Natural killer cell treated with Interleukin-12 subunit alpha and Interleukin-12 subunit beta and Interleukin-15 and Interleukin-18, amount 100 ng/mL, for 72 hours (primary cell): Measurements from ENCODE around the gene PNMA6A. TPM values are rescaled to one million over a fixed set of nuclear protein-coding genes. Genes with fewer than 3 reads are reported as not detected.
"Not testable (repeated sequence)": the region's sequence is repeated elsewhere in the genome, so short reads cannot be mapped to it uniquely, and the experiment has no call there.

ENCODE experiments used
- ATAC-seq, 2 donors: fragments of 150-1000 bp; cut with Tn5 transposase in 1 of 2; sonication (Bioruptor Pico), chemical (Tn5 transposase) in 1 of 2; 2 replicates each; pipeline ENCODE4 v1.10.0; 2021
- DNase-seq: peaks from one replicate; pipeline ENCODE4 v3.0.0; 2022; ENCODE audit warnings: low spot score
- H3K27ac Mint-ChIP-seq, 2 donors: 1 replicate in 1 of 2; 2 replicates in 1 of 2; pipeline ENCODE4 v1.8.0; 2022; ENCODE audit warnings: mixed read lengths in 2 of 2, mild to moderate bottlenecking in 1 of 2, moderate library complexity in 1 of 2
- H3K27me3 Mint-ChIP-seq, 2 donors: 1 replicate in 1 of 2; 2 replicates in 1 of 2; pipeline ENCODE4 v1.8.0; 2022; ENCODE audit warnings: mixed read lengths in 2 of 2
- H3K36me3 Mint-ChIP-seq: one replicate; pipeline ENCODE4 v1.8.0; 2022; ENCODE audit warnings: mixed read lengths
- H3K4me1 Mint-ChIP-seq, 2 donors: 1 replicate in 1 of 2; 2 replicates in 1 of 2; pipeline ENCODE4 v1.8.0; 2022; ENCODE audit warnings: low read depth in 2 of 2, mixed read lengths in 2 of 2, mild to moderate bottlenecking in 1 of 2
- H3K4me3 Mint-ChIP-seq: one replicate; pipeline ENCODE4 v1.8.0; 2022; ENCODE audit warnings: mixed read lengths
- H3K9me3 Mint-ChIP-seq: 2 replicates; pipeline ENCODE4 v1.8.0; 2022; ENCODE audit warnings: mixed read lengths
- total RNA-seq, 2 donors: library from RNA; stranded (reverse); gene quantifications; one replicate each; pipeline ENCODE4 v1.2.3, GENCODE V29; 2022

The PNMA6A gene
- total RNA-seq = under 1 TPM in 1 of 2 donors, not detected in 1; 0.20 TPM

DNA sequence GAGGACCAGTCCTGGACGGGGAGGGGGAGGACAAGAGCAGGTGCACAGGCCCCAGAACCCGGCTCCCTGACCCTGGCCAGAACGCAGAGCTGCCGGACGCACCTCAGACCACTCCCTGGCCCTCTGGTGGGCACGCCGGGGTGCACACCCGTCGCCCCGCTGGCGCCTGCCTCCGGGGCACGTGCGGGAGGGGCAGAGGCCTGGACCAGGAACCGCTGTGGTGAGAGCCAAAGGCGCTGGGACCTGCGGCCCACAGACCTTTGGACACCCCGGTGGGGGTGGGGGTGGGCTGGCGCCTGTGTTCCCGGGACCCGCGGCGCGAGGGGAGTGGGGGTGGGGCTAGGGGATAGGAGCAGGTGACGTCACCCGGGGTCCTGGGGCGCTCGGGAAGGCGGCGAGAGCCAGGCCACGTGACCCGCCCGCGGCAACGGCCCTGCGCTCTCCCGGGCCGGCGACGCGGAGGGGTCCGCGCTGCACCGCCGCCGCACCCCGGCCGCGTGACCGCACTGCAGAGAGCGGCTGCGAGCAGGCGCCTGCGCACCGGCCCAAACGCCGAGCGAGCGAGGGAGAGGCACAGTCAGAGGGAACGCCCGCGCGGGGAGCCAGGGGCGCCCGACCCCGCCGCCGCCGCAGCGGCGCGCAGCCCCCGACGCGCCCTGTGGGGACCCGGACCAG lies at the start of gene PNMA6A:
Gene PNMA6A, plus strand, starts transcription at position 546 of the 675 bp plus-strand sequence. CDS start 609 bp downstream, outside the sequence.
- H3K4me1 Mint-ChIP-seq, H3K36me3 Mint-ChIP-seq, H3K27me3 Mint-ChIP-seq, H3K27ac Mint-ChIP-seq, H3K9me3 Mint-ChIP-seq, DNase-seq, H3K4me3 Mint-ChIP-seq: not testable (repeated sequence)
- peak; percentile 44 to 67 for ATAC-seq

DNA sequence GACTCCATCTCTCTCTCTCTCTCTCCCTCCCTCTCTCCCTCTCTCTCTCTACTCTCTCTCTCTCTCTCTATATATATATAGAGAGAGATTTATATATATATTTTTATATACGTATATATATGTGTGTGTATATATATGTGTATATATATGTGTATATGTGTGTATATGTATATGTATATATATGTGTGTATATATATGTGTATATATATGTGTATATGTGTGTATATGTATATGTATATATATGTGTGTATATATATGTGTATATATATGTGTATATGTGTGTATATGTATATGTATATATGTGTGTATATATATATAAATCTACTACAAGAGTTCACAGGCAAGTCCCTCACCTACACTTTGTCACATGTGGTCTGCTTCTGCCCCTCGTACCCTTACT lies 45.8 kb upstream of the PNMA6A start:
- H3K27ac Mint-ChIP-seq = not testable (repeated sequence)
- peaks cover 0 to 15% of the 10 kb centered on the region in 2 donors for H3K27me3 Mint-ChIP-seq

DNA sequence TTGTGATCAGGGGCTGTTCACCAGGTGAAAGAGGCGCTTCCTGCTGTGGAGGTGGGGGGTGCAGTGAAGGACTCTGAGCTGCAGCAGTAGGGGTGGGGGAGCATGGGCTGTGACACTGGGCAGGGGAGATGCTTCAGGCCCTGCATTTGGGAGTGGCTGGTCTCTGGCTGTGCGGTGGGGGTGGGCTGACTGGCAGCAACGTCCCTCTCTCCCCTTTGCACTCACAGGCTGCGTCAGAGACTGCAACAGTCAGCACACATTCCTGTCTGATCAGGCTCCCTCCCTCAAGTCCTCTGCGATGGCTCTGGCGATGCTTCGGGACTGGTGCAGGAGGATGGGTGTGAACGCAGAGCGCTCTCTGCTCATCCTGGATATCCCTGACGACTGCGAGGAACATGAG lies 43.8 kb upstream of the PNMA6A start:
- not testable (repeated sequence) for ATAC-seq, H3K36me3 Mint-ChIP-seq, DNase-seq, H3K9me3 Mint-ChIP-seq, H3K27ac Mint-ChIP-seq, H3K4me1 Mint-ChIP-seq, H3K4me3 Mint-ChIP-seq
- peaks cover 0 to 13% of the 10 kb centered on the region in 2 donors for H3K27me3 Mint-ChIP-seq

More for the DNA sequence above, 45.8 kb upstream of the PNMA6A start:
- ATAC-seq, H3K9me3 Mint-ChIP-seq, DNase-seq, H3K36me3 Mint-ChIP-seq, H3K4me1 Mint-ChIP-seq, H3K4me3 Mint-ChIP-seq: not testable (repeated sequence)

DNA sequence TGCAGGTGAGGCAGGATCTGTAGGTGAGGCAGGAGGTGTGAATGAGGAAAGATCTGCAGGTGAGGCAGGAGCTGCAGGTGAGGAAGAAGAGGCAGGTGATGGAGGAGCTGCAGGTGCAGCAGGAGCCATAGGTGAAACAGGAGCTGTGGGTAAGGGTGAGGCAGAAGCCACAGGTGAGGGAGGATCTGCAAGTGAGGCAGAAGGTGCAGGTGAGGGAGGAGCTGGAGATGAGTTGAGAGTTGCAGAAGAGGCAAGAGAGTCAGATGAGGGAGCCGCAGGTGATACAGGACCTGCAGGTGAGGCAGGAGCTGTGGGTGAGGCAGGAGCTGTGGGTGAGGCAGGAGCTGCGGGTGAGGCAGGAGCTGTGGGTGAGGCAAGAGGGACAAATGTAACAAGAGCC lies 43.1 kb upstream of the PNMA6A start:
- ATAC-seq (no peak), DNase-seq (no peak)
- Mint-ChIP-seq H3K4me1 (peaks cover 0 to 4% of the 10 kb centered on the region in 2 donors), H3K9me3 (no peaks in the 10 kb centered on the region), H3K27ac (no peak overlapping the region), H3K27me3 (peaks cover 0 to 11% of the 10 kb centered on the region in 2 donors), H3K4me3 (no peak overlapping the region), H3K36me3 (no peaks in the 10 kb centered on the region)

DNA sequence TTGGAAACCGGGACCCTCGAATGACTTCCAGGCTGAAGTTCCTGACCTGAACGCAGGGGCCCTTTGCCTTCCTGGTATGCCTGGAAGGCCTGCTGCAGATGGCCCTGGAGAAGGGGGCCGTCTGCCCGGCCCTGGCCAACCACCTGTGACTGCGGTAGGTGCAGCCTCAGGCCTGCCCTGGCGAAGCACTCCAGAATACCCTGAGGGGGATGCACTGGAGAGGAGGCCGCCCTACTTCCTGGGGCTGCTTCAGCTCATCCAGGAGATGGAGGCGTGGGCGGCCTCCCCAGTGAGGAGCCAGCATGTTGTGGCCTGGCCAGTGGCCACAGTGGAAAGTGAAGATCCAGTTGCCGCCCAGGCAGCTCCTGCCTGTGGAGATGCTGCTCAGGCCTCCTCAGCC lies 42.4 kb upstream of the PNMA6A start:
- Mint-ChIP-seq H3K36me3 (no peaks in the 10 kb centered on the region), H3K4me1 (peaks cover 0 to 4% of the 10 kb centered on the region in 2 donors), H3K9me3 (no peaks in the 10 kb centered on the region), H3K4me3 (no peak overlapping the region), H3K27ac (no peak overlapping the region), H3K27me3 (peaks cover 0 to 8% of the 10 kb centered on the region in 2 donors)
- DNase-seq = no peak
- no peak for ATAC-seq

DNA sequence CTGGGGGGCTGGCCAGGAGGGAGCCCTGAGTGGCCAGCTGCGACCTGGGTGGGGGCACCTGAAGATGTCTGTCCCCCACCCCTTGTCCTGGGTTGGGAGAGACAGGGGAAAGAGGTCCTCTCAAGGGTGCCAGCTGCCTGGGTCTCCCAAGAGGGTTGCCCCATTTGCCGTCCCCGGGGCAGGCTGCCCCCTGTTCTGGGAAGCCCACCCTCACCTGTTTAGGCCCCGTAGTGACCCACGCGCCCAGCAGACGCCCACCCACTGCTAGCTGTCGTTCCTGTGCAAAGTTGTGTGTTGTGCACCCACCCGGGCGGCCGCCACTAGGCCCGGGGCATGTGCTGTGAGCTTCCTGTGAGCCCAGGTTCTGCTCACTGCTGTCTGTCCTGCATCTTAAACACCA lies 41.5 kb upstream of the PNMA6A start:
- ATAC-seq = no peak
- no peak overlapping the region for H3K4me3 Mint-ChIP-seq
- no peak overlapping the region for H3K27ac Mint-ChIP-seq
- no peaks in the 10 kb centered on the region for H3K36me3 Mint-ChIP-seq
- H3K9me3 Mint-ChIP-seq = no peaks in the 10 kb centered on the region
- peaks cover 0 to 8% of the 10 kb centered on the region in 2 donors for H3K27me3 Mint-ChIP-seq
- H3K4me1 Mint-ChIP-seq = peaks cover 0 to 4% of the 10 kb centered on the region in 2 donors
- DNase-seq = no peak

DNA sequence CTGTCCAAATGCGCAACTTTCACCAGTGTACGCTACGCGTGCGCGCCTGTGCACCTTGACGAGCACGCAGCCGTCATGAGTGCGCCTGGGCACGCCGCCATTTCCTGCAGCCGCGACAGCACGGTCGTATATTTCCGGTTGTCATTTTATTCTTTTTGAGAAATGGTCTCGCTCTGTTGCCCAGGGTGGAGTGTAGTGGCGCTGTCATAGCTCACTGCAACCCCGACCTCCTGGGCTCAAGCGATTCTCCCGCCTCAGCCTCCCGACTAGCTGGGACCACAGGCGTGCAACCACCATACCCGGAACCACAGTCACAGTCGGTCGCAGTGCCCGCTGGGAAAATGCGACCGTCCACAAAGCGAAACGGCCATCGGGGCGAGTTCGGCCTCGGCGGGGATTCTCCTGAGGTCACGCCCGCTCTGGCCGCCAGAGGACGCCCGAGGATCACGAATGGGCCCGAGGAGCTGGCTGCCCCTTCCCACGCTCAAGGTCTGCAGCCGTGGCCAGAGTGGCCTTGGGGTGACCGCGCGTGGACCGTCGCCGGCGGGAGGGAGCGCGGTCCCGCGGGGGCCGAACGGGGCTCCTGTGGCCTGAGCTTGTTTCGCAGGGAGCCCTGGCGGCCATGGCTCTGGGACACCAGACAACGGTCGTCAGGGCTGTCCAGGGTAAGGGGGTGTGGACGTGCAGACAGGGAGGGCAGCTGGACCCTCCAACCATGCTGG lies 39.7 kb upstream of the PNMA6A start:
- Mint-ChIP-seq H3K4me3 (peak overlapping the region; percentile 78), H3K27me3 (peaks cover 0 to 8% of the 10 kb centered on the region in 2 donors), H3K9me3 (no peaks in the 10 kb centered on the region), H3K27ac (peak overlapping the region; percentile 80 to 90), H3K36me3 (no peaks in the 10 kb centered on the region), H3K4me1 (peaks cover 0 to 4% of the 10 kb centered on the region in 2 donors)
- ATAC-seq (peak; percentile 87 to 89), DNase-seq (peak; percentile 78)

DNA sequence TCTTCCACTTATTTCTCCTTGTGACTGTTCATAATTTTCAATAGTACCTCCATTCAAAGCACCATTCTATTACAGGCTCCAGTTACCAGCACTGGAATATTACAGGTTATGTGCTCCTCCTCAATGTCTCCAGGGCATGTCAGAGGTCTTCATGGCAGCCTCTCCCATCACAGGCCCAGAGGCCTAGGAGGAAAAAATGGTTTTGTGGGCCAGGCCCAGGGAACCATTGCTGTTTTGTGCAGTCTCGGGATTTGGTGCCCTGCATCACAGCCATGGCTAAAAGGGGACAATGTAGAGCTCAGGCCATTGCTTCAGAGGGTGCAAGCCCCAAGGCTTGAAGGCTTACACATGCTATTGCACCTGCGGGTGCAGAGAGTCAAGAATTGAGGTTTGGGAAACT lies 23.2 kb upstream of the PNMA6A start:
- no peak overlapping the region for H3K27ac Mint-ChIP-seq
- DNase-seq (no peak), ATAC-seq (no peak)
- no peaks in the 10 kb centered on the region for H3K9me3 Mint-ChIP-seq
- H3K4me1 Mint-ChIP-seq = no peaks in the 10 kb centered on the region
- H3K36me3 Mint-ChIP-seq = peaks cover 7% of the 10 kb centered on the region
- H3K4me3 Mint-ChIP-seq = no peak overlapping the region
- peaks cover 0 to 8% of the 10 kb centered on the region in 2 donors for H3K27me3 Mint-ChIP-seq

DNA sequence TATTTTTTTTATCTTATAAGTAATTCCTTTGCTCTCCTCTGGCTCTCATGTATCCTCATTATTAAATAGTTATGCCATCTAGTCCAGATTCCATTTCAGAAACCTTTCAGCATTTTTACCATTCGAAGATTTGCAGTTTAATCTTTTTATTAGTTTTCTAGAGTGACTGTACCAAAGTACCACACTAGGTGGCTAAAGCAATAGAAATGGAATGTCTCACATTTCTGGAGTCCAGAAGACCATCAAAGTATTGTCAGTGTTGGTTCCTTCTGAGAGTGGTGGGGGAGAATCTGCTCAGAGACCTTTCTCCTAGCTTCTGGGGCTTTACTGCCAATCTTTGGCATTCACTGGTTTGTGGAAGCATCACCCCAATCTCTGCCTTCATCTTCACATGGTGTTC lies 19.7 kb upstream of the PNMA6A start:
- Mint-ChIP-seq H3K36me3 (peaks cover 7% of the 10 kb centered on the region), H3K9me3 (no peaks in the 10 kb centered on the region), H3K27ac (no peak overlapping the region), H3K4me1 (no peaks in the 10 kb centered on the region), H3K27me3 (peaks cover 0 to 8% of the 10 kb centered on the region in 2 donors), H3K4me3 (no peak overlapping the region)
- DNase-seq (no peak), ATAC-seq (no peak)

DNA sequence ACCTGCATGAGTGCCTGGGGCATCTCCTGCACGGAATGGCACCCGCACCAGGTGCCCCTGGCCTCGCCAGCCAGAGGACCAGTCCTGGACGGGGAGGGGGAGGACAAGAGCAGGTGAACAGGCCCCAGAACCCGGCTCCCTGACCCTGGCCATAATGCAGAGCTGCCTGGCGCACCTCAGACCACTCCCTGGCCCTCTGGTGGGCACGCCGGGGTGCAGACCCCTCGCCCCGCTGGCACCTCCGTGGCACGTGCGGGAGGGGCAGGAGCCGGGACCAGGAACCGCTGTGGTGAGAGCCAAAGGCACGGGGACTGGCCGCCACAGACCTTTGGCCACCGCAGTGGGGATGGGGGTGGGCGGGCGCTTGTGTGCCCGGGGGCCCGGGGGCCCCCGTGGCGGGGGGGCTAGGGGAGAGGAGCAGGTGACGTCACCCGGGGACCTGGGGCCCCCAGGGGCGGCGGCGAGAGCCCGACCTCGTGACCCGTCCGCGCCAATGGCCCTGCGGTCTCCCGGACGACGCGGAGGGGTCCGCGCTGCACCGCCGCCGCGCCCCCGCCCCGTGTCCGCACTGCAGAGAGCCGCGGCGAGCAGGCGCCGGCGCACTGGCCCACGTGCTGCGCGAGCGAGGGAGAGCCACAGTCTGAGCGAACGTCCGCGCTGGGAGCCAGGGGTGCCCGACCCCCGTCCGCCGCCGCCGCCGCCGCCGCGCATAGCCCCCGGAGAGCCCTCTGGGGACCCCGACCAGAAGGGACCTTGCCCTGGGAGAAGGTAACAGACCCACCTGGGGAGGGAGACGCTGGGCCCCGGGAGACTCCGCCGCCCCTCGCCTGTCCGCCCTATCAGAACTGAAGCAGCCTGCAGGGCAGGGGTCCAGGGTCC lies 16.1 kb upstream of the PNMA6A start, which contains the start of gene PNMA3:
Gene PNMA3, plus strand, starts transcription at position 600 of the 879 bp plus-strand sequence. CDS start 586 bp downstream, outside the sequence.
- Mint-ChIP-seq H3K9me3 (no peaks in the 10 kb centered on the region), H3K27me3 (peaks cover 0 to 6% of the 10 kb centered on the region in 2 donors), H3K27ac (no peak within 1 kb of the TSS), H3K4me3 (no peak within 1 kb of the TSS), H3K36me3 (no peaks in the 10 kb centered on the region), H3K4me1 (no peaks in the 10 kb centered on the region)
- DNase-seq = no peak
- ATAC-seq = peak in 1 of 2 donors; percentile 30

DNA sequence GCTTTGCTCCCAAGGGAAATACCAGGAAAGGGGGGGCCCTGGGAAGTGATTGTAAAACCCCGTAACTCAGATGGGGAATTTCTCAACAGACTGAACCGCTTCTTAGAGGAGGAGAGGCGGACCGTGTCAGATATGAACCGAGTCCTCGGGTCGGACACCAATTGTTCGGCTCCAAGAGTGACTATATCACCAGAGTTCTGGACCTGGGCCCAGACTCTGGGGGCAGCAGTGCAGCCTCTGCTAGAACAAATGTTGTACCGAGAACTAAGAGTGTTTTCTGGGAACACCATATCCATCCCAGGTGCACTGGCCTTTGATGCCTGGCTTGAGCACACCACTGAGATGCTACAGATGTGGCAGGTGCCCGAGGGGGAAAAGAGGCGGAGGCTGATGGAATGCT lies 15.0 kb upstream of the PNMA6A start:
- ATAC-seq (no peak), DNase-seq (no peak)
- no peaks in the 10 kb centered on the region for H3K4me1 Mint-ChIP-seq
- no peaks in the 10 kb centered on the region for H3K36me3 Mint-ChIP-seq
- no peak overlapping the region for H3K4me3 Mint-ChIP-seq
- H3K27me3 Mint-ChIP-seq = peaks cover 0 to 4% of the 10 kb centered on the region in 2 donors
- H3K27ac Mint-ChIP-seq = no peak overlapping the region
- H3K9me3 Mint-ChIP-seq = no peaks in the 10 kb centered on the region

DNA sequence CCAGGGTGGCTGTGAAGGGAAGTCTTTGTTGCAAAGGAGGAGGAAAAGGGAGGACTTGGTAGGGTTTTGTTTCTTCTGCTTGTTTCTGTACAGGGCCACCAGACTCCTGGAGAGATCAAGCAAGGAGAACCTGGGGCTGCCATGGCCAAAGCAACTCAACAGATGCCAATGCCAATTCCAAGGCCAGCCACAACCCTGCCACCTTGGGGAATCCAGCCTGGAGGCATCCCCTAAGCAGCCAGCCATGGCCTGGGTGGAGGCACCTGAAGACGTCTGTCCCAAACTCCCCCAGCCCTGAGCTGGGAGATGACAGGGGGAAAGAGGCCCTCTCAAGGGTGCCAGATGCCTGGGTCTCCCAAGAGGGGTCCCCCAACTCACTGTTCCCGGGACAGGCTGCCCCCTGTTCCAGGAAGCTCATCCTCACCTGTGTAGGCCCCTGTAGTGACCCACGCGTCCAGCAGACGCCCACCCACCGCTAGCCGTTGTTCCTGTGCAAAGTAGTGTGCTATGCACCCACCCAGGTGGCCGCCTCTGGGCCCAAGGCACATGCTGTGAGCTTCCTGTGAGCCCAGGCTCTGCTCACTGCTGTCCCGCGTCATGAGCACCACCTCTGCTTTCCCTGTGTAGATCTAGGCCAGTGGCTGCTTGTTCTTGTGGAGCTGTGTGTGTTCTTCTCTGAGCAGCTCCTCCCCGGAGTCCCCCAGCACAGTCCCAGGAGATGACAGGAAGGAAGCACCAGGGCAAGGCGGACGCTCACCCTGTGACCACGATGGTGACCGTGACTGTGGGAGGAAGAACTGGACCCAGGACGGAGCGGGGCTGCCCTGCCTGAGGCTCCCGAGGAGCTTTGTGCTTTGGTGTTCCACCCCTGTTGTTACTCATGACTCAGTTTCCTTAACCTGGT lies 12.8 kb upstream of the PNMA6A start:
- H3K27ac Mint-ChIP-seq = no peak overlapping the region
- H3K4me3 Mint-ChIP-seq = no peak overlapping the region
- no peaks in the 10 kb centered on the region for H3K9me3 Mint-ChIP-seq
- no peaks in the 10 kb centered on the region for H3K4me1 Mint-ChIP-seq
- no peak for DNase-seq
- H3K36me3 Mint-ChIP-seq = no peaks in the 10 kb centered on the region
- H3K27me3 Mint-ChIP-seq = no peaks in the 10 kb centered on the region
- peak in 1 of 2 donors; percentile 17 for ATAC-seq

DNA sequence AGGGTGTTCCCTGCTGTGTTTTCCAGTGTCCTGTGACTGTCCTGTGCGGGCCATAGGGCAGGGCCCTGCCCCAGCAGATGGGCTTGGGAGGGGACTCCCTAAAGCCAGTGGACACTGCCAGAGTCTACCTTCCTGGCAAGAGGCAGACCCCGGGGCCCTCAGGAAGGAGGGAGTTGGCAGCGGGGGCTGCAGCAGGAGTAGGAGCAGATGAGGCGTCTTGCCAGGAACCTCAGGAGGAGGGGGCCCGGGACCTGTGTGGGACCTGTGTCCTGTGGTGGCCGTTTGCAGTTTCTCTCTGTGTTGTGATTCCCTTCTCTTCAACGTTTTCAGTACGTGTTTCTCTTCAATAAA lies 12.2 kb upstream of the PNMA6A start:
- no peaks in the 10 kb centered on the region for H3K27me3 Mint-ChIP-seq
- H3K4me1 Mint-ChIP-seq = no peaks in the 10 kb centered on the region
- DNase-seq = no peak
- no peaks in the 10 kb centered on the region for H3K36me3 Mint-ChIP-seq
- ATAC-seq = no peak
- no peaks in the 10 kb centered on the region for H3K9me3 Mint-ChIP-seq
- H3K4me3 Mint-ChIP-seq = no peak overlapping the region
- H3K27ac Mint-ChIP-seq = no peak overlapping the region
